BJ (cell line): ENCODE measurements around the gene INKA1. TPM values are rescaled to one million over a fixed set of nuclear protein-coding genes. Genes with fewer than 3 reads are reported as not detected.

Source experiments
- CTCF ChIA-PET: fragments of 350-600 bp; formaldehyde crosslinking; extraction: SDS; loops from one replicate; lab custom pipeline; 2021; ENCODE audit warnings: antibody characterized with exemption, inconsistent platforms; lab: Yijun Ruan, JAX
- POLR2A ChIA-PET: fragments of 300-600 bp; sonication (Branson Sonifier 250); formaldehyde crosslinking; extraction: SDS; loops from one replicate; lab custom pipeline; 2021; ENCODE audit warnings: antibody characterized with exemption; lab: Charles Lee
- DNase-seq: peaks from one replicate; pipeline ENCODE4 v3.0.0-alpha.2; 2011; ENCODE audit warnings: low read depth
- H3K27me3 ChIP-seq: 2 replicates; pipeline ENCODE4 v1.6.0; 2011; ENCODE audit warnings: low read length; ENCODE audit not compliant: control insufficient read depth, insufficient read depth
- H3K36me3 ChIP-seq: 2 replicates; pipeline ENCODE4 v1.5.1; 2011; ENCODE audit warnings: low read length; ENCODE audit not compliant: control insufficient read depth, insufficient read depth
- H3K4me3 ChIP-seq: 2 replicates; pipeline ENCODE4 v1.5.1; 2011; ENCODE audit warnings: low read depth, mild to moderate bottlenecking, control low read depth, low read length
- polyA plus RNA-seq: library from polyadenylated mRNA; depleted of rRNA; stranded (reverse); fragments of >200 nt; gene quantifications from 2 replicates; pipeline ENCODE4 v1.2.3, GENCODE V29; 2011
- TF ChIP-seq, protein P1 (sequence below): IDR thresholded peaks from 2 replicates; pipeline ENCODE4 v1.5.1; 2011; ENCODE audit warnings: low read depth, mild to moderate bottlenecking, control low read depth, inconsistent platforms, low read length, moderate library complexity; ENCODE audit not compliant: insufficient read depth

Gene INKA1
- polyA plus RNA-seq, 1 experiment = 4.4 TPM

DNA sequence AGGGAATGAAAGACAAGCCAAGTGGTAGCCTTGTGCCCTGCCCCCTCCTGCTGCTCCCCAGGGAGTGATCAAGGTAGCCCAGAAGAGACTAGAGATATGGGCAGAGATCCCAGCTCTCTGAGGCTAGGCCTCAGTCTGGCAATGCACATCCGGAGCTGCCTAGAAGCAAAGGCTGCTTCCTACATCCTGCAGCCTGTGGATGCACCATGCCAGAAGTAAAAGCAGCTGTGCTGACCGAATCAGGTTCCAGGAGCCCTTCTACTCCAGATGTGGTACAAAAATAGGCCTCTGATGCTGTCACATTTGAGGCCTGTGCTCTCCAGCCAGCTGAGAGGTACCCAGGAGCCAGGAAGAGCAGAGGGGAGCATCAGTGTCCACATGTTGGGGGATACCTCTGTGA is 37.3 kb downstream of the INKA1 start:
- TF ChIP-seq, protein P1, sequence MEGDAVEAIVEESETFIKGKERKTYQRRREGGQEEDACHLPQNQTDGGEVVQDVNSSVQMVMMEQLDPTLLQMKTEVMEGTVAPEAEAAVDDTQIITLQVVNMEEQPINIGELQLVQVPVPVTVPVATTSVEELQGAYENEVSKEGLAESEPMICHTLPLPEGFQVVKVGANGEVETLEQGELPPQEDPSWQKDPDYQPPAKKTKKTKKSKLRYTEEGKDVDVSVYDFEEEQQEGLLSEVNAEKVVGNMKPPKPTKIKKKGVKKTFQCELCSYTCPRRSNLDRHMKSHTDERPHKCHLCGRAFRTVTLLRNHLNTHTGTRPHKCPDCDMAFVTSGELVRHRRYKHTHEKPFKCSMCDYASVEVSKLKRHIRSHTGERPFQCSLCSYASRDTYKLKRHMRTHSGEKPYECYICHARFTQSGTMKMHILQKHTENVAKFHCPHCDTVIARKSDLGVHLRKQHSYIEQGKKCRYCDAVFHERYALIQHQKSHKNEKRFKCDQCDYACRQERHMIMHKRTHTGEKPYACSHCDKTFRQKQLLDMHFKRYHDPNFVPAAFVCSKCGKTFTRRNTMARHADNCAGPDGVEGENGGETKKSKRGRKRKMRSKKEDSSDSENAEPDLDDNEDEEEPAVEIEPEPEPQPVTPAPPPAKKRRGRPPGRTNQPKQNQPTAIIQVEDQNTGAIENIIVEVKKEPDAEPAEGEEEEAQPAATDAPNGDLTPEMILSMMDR = no peak
- no peak for DNase-seq
- Histone ChIP-seq H3K4me3 (no peak overlapping the region), H3K27me3 (no peaks in the 10 kb centered on the region), H3K36me3 (no peaks in the 10 kb centered on the region; the same call in none of the 2 replicates)
- ChIA-PET CTCF (interaction anchor here (0.7 to 12.2 kb wide), 12 partner anchors 9 to 301 kb away, joined by 3 to 287 read pairs (median 10); partner anchors contain the start of genes CAMKV, CDHR4, INKA1 and UBA7), POLR2A (no interaction called here)

DNA sequence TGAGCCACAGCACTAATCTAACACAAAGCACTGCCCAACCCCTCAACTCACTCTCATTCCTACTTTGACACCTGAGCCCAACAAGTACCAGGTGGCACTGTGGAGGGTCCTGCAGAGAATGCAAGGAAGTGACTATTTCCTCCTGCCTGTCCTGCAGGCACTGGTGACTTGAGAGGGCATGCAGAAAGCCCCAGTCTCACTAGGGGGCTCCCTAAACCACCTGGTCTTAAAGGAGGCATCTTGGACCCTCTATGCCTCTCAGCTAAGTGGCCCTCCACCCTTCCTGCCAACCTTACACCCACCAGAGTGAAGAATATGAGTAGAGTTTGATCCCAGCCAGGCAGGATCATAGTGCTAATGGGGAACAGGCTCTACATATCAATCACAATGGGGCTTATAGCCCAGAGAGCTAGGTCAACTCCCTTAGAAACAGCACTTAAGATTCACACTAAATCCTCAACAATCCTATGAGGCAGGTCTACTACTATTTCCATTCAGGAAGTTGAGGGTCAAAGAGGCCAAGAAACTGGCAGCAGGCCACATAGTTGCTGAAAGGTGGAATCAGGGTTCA is 38.1 kb downstream of the INKA1 start:
- no peak for DNase-seq
- H3K36me3 ChIP-seq = no peaks in the 10 kb centered on the region; the same call in none of the 2 replicates
- ChIA-PET CTCF (interaction anchor here (0.7 to 12.2 kb wide), 10 partner anchors 8 to 139 kb away, joined by 3 to 287 read pairs (median 6); partner anchors contain the start of genes CAMKV, CDHR4 and INKA1), POLR2A (no interaction called here)
- H3K4me3 ChIP-seq = no peak overlapping the region
- TF ChIP-seq, protein P1 = peak; percentile 47; the same call in 1 of the 2 replicates
- no peaks in the 10 kb centered on the region for H3K27me3 ChIP-seq

DNA sequence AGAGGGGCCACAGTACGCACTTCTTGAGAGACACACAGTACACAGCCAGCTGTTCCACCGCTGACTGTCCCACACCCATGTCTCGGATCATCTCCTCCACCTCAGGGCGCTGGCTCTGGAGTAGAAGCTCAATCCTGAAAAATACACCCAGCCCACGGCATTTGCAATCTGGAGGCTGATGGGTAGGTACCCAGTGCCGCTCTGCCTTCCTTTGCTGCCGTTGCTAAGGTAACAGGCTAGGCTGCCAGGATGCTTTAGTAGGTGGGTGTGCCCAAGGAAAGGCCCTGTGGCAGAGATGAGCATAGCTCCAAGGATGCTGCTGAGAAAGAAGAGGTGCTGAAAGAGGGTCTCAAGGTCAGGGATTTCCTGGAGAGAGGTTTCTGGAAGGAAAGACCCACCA is 38.7 kb downstream of the INKA1 start:
- TF ChIP-seq, protein P1 = no peak
- ChIA-PET CTCF (interaction anchor here (0.7 to 12.2 kb wide), 6 partner anchors 10 to 64 kb away, joined by 3 to 287 read pairs (median 6); partner anchors contain the start of genes CDHR4 and INKA1), POLR2A (no interaction called here)
- H3K4me3 ChIP-seq = no peak overlapping the region
- H3K36me3 ChIP-seq = no peaks in the 10 kb centered on the region; the same call in 1 of the 2 replicates
- no peak for DNase-seq
- H3K27me3 ChIP-seq = no peaks in the 10 kb centered on the region

GRCh38 chr3:49842843-49843517 is 39.9 kb downstream of the INKA1 start:
- no peaks in the 10 kb centered on the region; the same call in 1 of the 2 replicates for H3K36me3 ChIP-seq
- CTCF ChIA-PET = interaction anchor here (0.8 to 12.2 kb wide), 2 partner anchors 38 to 59 kb away, joined by 3 to 287 read pairs; partner anchors contain the start of genes CDHR4 and INKA1
- no peak for DNase-seq
- TF ChIP-seq, protein P1 = no peak
- H3K27me3 ChIP-seq = no peaks in the 10 kb centered on the region
- H3K4me3 ChIP-seq = no peak overlapping the region
- POLR2A ChIA-PET = no interaction called here
